ENCODE measurements around the gene FOXO3. TPM values are rescaled to one million over a fixed set of nuclear protein-coding genes. Genes with fewer than 3 reads are reported as not detected.

Gene FOXO3
- total RNA-seq, 2 donors from 2014 or later, result 10.4 to 21.3 TPM

- Mint-ChIP-seq H3K4me1 (peaks cover 49% of the 10 kb centered on the region), H3K27me3 (no peaks in the 10 kb centered on the region), H3K9me3 (no peaks in the 10 kb centered on the region), H3K27ac (peak overlapping the region; percentile 34), H3K36me3 (ENCODE audit: low read depth) (peaks cover 10% of the 10 kb centered on the region), H3K4me3 (peak overlapping the region; percentile 48)
- peak; percentile 79 for ATAC-seq (replicated peaks)
Measured at GRCh38 chr6:108592371-108593337, 31.9 kb downstream of the FOXO3 start.

- Mint-ChIP-seq H3K9me3 (no peaks in the 10 kb centered on the region), H3K36me3 (ENCODE audit: low read depth) (peaks cover 17% of the 10 kb centered on the region), H3K4me3 (no peak overlapping the region), H3K4me1 (peaks cover 44% of the 10 kb centered on the region), H3K27ac (peak overlapping the region; percentile 21), H3K27me3 (no peaks in the 10 kb centered on the region)
- ATAC-seq (replicated peaks), result no peak
Measured at GRCh38 chr6:108594151-108594550, 33.4 kb downstream of the FOXO3 start.

- ATAC-seq (replicated peaks), result no peak
- H3K27me3 Mint-ChIP-seq, result no peaks in the 10 kb centered on the region
- peaks cover 16% of the 10 kb centered on the region for H3K36me3 Mint-ChIP-seq (ENCODE audit: low read depth)
- H3K4me3 Mint-ChIP-seq, result no peak overlapping the region
- H3K4me1 Mint-ChIP-seq, result peaks cover 45% of the 10 kb centered on the region
- peak overlapping the region; percentile 21 for H3K27ac Mint-ChIP-seq
- no peaks in the 10 kb centered on the region for H3K9me3 Mint-ChIP-seq
Measured at GRCh38 chr6:108594640-108595039, 33.9 kb downstream of the FOXO3 start.

GRCh38 chr6:108596956-108597355, 36.2 kb downstream of the FOXO3 start:
- no peaks in the 10 kb centered on the region for H3K27me3 Mint-ChIP-seq
- H3K4me1 Mint-ChIP-seq, result peaks cover 39% of the 10 kb centered on the region
- no peaks in the 10 kb centered on the region for H3K9me3 Mint-ChIP-seq
- no peak overlapping the region for H3K4me3 Mint-ChIP-seq
- no peak for ATAC-seq (replicated peaks)
- no peak overlapping the region for H3K27ac Mint-ChIP-seq
- peaks cover 7% of the 10 kb centered on the region for H3K36me3 Mint-ChIP-seq (ENCODE audit: low read depth)

- H3K4me3 Mint-ChIP-seq, result peak overlapping the region; percentile 48
- peaks cover 31% of the 10 kb centered on the region for H3K4me1 Mint-ChIP-seq
- peak overlapping the region; percentile 84 for H3K27ac Mint-ChIP-seq
- no peaks in the 10 kb centered on the region for H3K27me3 Mint-ChIP-seq
- peak; percentile 15 for ATAC-seq (replicated peaks)
- no peaks in the 10 kb centered on the region for H3K9me3 Mint-ChIP-seq
- peaks cover 7% of the 10 kb centered on the region for H3K36me3 Mint-ChIP-seq (ENCODE audit: low read depth)
Measured at GRCh38 chr6:108597572-108598304, 37.0 kb downstream of the FOXO3 start.

GRCh38 chr6:108598305-108598863, 37.7 kb downstream of the FOXO3 start:
- H3K4me1 Mint-ChIP-seq, result peaks cover 26% of the 10 kb centered on the region
- H3K27me3 Mint-ChIP-seq, result no peaks in the 10 kb centered on the region
- H3K27ac Mint-ChIP-seq, result peak overlapping the region; percentile 84
- H3K9me3 Mint-ChIP-seq, result no peaks in the 10 kb centered on the region
- H3K4me3 Mint-ChIP-seq, result peak overlapping the region; percentile 48
- H3K36me3 Mint-ChIP-seq (ENCODE audit: low read depth), result peaks cover 7% of the 10 kb centered on the region
- ATAC-seq (replicated peaks), result peak; percentile 97

GRCh38 chr6:108604156-108604555, 43.4 kb downstream of the FOXO3 start:
- Mint-ChIP-seq H3K4me3 (no peak overlapping the region), H3K36me3 (ENCODE audit: low read depth) (no peaks in the 10 kb centered on the region), H3K27me3 (no peaks in the 10 kb centered on the region), H3K4me1 (peaks cover 15% of the 10 kb centered on the region), H3K9me3 (no peaks in the 10 kb centered on the region), H3K27ac (no peak overlapping the region)
- no peak for ATAC-seq (replicated peaks)

GRCh38 chr6:108606250-108606690, 45.6 kb downstream of the FOXO3 start:
- Mint-ChIP-seq H3K9me3 (no peaks in the 10 kb centered on the region), H3K4me3 (no peak overlapping the region), H3K27ac (no peak overlapping the region), H3K4me1 (peaks cover 27% of the 10 kb centered on the region), H3K27me3 (no peaks in the 10 kb centered on the region), H3K36me3 (ENCODE audit: low read depth) (no peaks in the 10 kb centered on the region)
- no peak for ATAC-seq (replicated peaks)

GRCh38 chr6:108608453-108609275, 47.9 kb downstream of the FOXO3 start:
- no peaks in the 10 kb centered on the region for H3K27me3 Mint-ChIP-seq
- H3K4me1 Mint-ChIP-seq, result peaks cover 26% of the 10 kb centered on the region
- H3K4me3 Mint-ChIP-seq, result no peak overlapping the region
- peaks cover 5% of the 10 kb centered on the region for H3K36me3 Mint-ChIP-seq (ENCODE audit: low read depth)
- no peak overlapping the region for H3K27ac Mint-ChIP-seq
- no peak for ATAC-seq (replicated peaks)
- H3K9me3 Mint-ChIP-seq, result peaks cover 4% of the 10 kb centered on the region

GRCh38 chr6:108609276-108609769, 48.6 kb downstream of the FOXO3 start:
- peaks cover 4% of the 10 kb centered on the region for H3K9me3 Mint-ChIP-seq
- H3K27ac Mint-ChIP-seq, result no peak overlapping the region
- H3K27me3 Mint-ChIP-seq, result no peaks in the 10 kb centered on the region
- H3K4me3 Mint-ChIP-seq, result no peak overlapping the region
- peaks cover 5% of the 10 kb centered on the region for H3K36me3 Mint-ChIP-seq (ENCODE audit: low read depth)
- ATAC-seq (replicated peaks), result no peak
- peaks cover 26% of the 10 kb centered on the region for H3K4me1 Mint-ChIP-seq

GRCh38 chr6:108610270-108610839, 49.6 kb downstream of the FOXO3 start:
- H3K4me1 Mint-ChIP-seq, result peaks cover 31% of the 10 kb centered on the region
- H3K4me3 Mint-ChIP-seq, result no peak overlapping the region
- H3K27ac Mint-ChIP-seq, result no peak overlapping the region
- ATAC-seq (replicated peaks), result no peak
- peaks cover 5% of the 10 kb centered on the region for H3K36me3 Mint-ChIP-seq (ENCODE audit: low read depth)
- no peaks in the 10 kb centered on the region for H3K27me3 Mint-ChIP-seq
- peaks cover 4% of the 10 kb centered on the region for H3K9me3 Mint-ChIP-seq

GRCh38 chr6:108610957-108611586, 50.4 kb downstream of the FOXO3 start:
- Mint-ChIP-seq H3K4me1 (peaks cover 26% of the 10 kb centered on the region), H3K9me3 (peaks cover 4% of the 10 kb centered on the region), H3K36me3 (ENCODE audit: low read depth) (peaks cover 5% of the 10 kb centered on the region), H3K27ac (no peak overlapping the region), H3K4me3 (no peak overlapping the region), H3K27me3 (no peaks in the 10 kb centered on the region)
- no peak for ATAC-seq (replicated peaks)

GRCh38 chr6:108612852-108613251, 52.1 kb downstream of the FOXO3 start:
- no peaks in the 10 kb centered on the region for H3K27me3 Mint-ChIP-seq
- peaks cover 4% of the 10 kb centered on the region for H3K9me3 Mint-ChIP-seq
- H3K27ac Mint-ChIP-seq, result no peak overlapping the region
- peaks cover 26% of the 10 kb centered on the region for H3K4me1 Mint-ChIP-seq
- H3K4me3 Mint-ChIP-seq, result no peak overlapping the region
- H3K36me3 Mint-ChIP-seq (ENCODE audit: low read depth), result peaks cover 5% of the 10 kb centered on the region
- ATAC-seq (replicated peaks), result no peak
